A549 (cell line): ENCODE data around the gene BBLN. TPM values are rescaled to one million over a fixed set of nuclear protein-coding genes. Genes with fewer than 3 reads are reported as not detected.
A peak's percentile ranks its signal among the peaks of the same experiment; 100 is the strongest.

Source experiments
- ATAC-seq, 2 experiments: fragments of 200-7000 bp in 1 of 2; fragments of >200 bp in 1 of 2; cut with Nextera tagmentation in 1 of 2; cut with Tn5 transposase in 1 of 2; 3 replicates each; pipeline versions ENCODE4 v1.8.0 to v1.9.1; 2018 to 2020; ENCODE audit warnings: mild to moderate bottlenecking in 1 of 2, moderate library complexity in 1 of 2
- CTCF ChIA-PET: fragments of 300-600 bp; sonication (Branson Sonifier 250); formaldehyde crosslinking; extraction: SDS; loops from one replicate; lab custom pipeline; 2021; ENCODE audit warnings: antibody characterized with exemption, inconsistent platforms; lab: Yijun Ruan, JAX
- POLR2A ChIA-PET: fragments of 350-600 bp; formaldehyde crosslinking; extraction: SDS; loops from one replicate; lab custom pipeline; 2021; ENCODE audit warnings: antibody characterized with exemption, inconsistent platforms; lab: Yijun Ruan, JAX
- DNase-seq, 2 experiments: peaks; one replicate each; pipeline versions ENCODE4 v3.0.0 to v3.0.0-alpha.2; 2011 to 2016; ENCODE audit warnings: low read depth in 1 of 2, low spot score in 1 of 2
- FAIRE-seq: peaks from 2 replicates; lab custom pipeline; 2011; peaks lifted over from hg19 to GRCh38; lab: Jason Lieb, UNC
- H3K27ac ChIP-seq, 2 experiments: fragments of >200 bp; sonication (Bioruptor Twin); formaldehyde crosslinking; 3 replicates each; pipeline ENCODE4 v1.5.1; 2016 to 2017
- H3K4me1 ChIP-seq: fragments of >200 bp; sonication (Bioruptor Twin); formaldehyde crosslinking; 3 replicates; pipeline ENCODE4 v1.6.1; 2016
- H3K4me2 ChIP-seq: fragments of >200 bp; sonication (Bioruptor Twin); formaldehyde crosslinking; 3 replicates; pipeline ENCODE4 v1.6.1; 2016
- H3K4me3 ChIP-seq: fragments of >200 bp; sonication (Bioruptor Twin); formaldehyde crosslinking; 3 replicates; pipeline ENCODE4 v1.5.1; 2016
- H3K9me3 ChIP-seq: fragments of >200 bp; sonication (Bioruptor Twin); formaldehyde crosslinking; 3 replicates; pipeline ENCODE4 v1.6.1; 2016
- ATOH8 ChIP-seq: fragments of 250-450 bp; sonication (Bioruptor Pico); IDR thresholded peaks from 2 replicates; pipeline ENCODE4 v1.5.0; 2020; ENCODE audit warnings: low read depth, mild to moderate bottlenecking, moderate library complexity
- CBX2 ChIP-seq: fragments of 200-600 bp; sonication (generic); IDR thresholded peaks from 2 replicates; pipeline ENCODE4 v1.6.1; 2016; ENCODE audit warnings: low read depth, mild to moderate bottlenecking, borderline replicate concordance
- CTCF ChIP-seq: fragments of >200 bp; sonication (Bioruptor Twin); formaldehyde crosslinking; IDR thresholded peaks from 3 replicates; pipeline ENCODE4 v1.5.1; 2016
- E2F6 ChIP-seq: IDR thresholded peaks from 2 replicates; pipeline ENCODE4 v1.6.1; 2012; ENCODE audit warnings: low read depth, borderline replicate concordance
- EHF ChIP-seq: fragments of 250-450 bp; sonication (Bioruptor Pico); IDR thresholded peaks from 2 replicates; pipeline ENCODE4 v1.5.0; 2020; ENCODE audit warnings: mild to moderate bottlenecking
- FOSB ChIP-seq: fragments of 250-450 bp; sonication (Bioruptor Pico); IDR thresholded peaks from 2 replicates; pipeline ENCODE4 v1.5.0; 2020; ENCODE audit warnings: mild to moderate bottlenecking, moderate library complexity
- FOSL2 ChIP-seq, 2 experiments: fragments of 450-650 bp in 1 of 2; fragments of >200 bp in 1 of 2; sonication (Bioruptor Twin) in 1 of 2; formaldehyde crosslinking; IDR thresholded peaks; 2 replicates each; pipeline versions ENCODE4 v1.5.0 to v1.6.1; 2016 to 2020; ENCODE audit warnings: mild to moderate bottlenecking in 1 of 2, moderate library complexity in 1 of 2
- GATA3 ChIP-seq: IDR thresholded peaks from 2 replicates; pipeline ENCODE4 v1.6.1; 2012; ENCODE audit warnings: borderline replicate concordance
- HOXB13 ChIP-seq: fragments of 250-450 bp; sonication (Bioruptor Pico); IDR thresholded peaks from 2 replicates; pipeline ENCODE4 v1.5.0; 2020; ENCODE audit warnings: low read depth, mild to moderate bottlenecking, moderate library complexity
- HOXB5 ChIP-seq: fragments of 250-450 bp; sonication (Bioruptor Pico); IDR thresholded peaks from 2 replicates; pipeline ENCODE4 v1.5.0; 2020; ENCODE audit warnings: mild to moderate bottlenecking, moderate library complexity
- JUN ChIP-seq, 2 experiments: fragments of >200 bp; sonication (Bioruptor Twin); formaldehyde crosslinking; IDR thresholded peaks; 2 replicates in 1 of 2; 3 replicates in 1 of 2; pipeline ENCODE4 v1.6.1; 2016 to 2017
- KDM1A ChIP-seq: fragments of 200-600 bp; sonication (generic); IDR thresholded peaks from 2 replicates; pipeline ENCODE4 v1.6.1; 2016; ENCODE audit warnings: low read depth, mild to moderate bottlenecking
- MAFK ChIP-seq: fragments of 450-650 bp; IDR thresholded peaks from 2 replicates; pipeline ENCODE4 v1.6.1; 2014; ENCODE audit not compliant: partially characterized antibody
- POLR2A ChIP-seq: IDR thresholded peaks from 2 replicates; pipeline ENCODE4 v1.6.1; 2012; ENCODE audit warnings: mild to moderate bottlenecking, low read length
- POLR2AphosphoS2 ChIP-seq: conservative IDR thresholded peaks from 2 replicates; pipeline ENCODE4 v1.6.1; 2012; ENCODE audit warnings: low read length, improper control_type of control experiment, inconsistent platforms
- REST ChIP-seq: fragments of 200-600 bp; sonication (generic); IDR thresholded peaks from 2 replicates; pipeline ENCODE4 v1.6.1; 2016; ENCODE audit warnings: antibody characterized with exemption, mild to moderate bottlenecking, moderate library complexity
- TFCP2L1 ChIP-seq: fragments of 250-450 bp; sonication (Bioruptor Pico); IDR thresholded peaks from 2 replicates; pipeline ENCODE4 v1.5.0; 2021; ENCODE audit warnings: mild to moderate bottlenecking
- ZNF302 ChIP-seq: fragments of 250-450 bp; sonication (Bioruptor Pico); IDR thresholded peaks from 2 replicates; pipeline ENCODE4 v1.9.0; 2021; ENCODE audit warnings: inconsistent platforms, mild to moderate bottlenecking, moderate library complexity
- WGBS: methylation state at CpG from one replicate; pipeline ENCODE4 v1.1.6; 2017; ENCODE audit errors: missing lambda C conversion rate; 5-methylcytosine and 5-hydroxymethylcytosine counted together
- polyA plus RNA-seq, 4 experiments: library from polyadenylated mRNA; depleted of rRNA in 3 of 4; stranded (reverse); fragments of >200 nt; fragmentation: RNase III in 1 of 4; extraction: RNeasy Plus Mini Kit Qiagen cat#74134 plus additional on column Dnase treatment in 1 of 4; gene quantifications; 2 replicates in 3 of 4; 3 replicates in 1 of 4; pipeline ENCODE4 v1.2.3, GENCODE V29; 2011 to 2017

Gene BBLN
- polyA plus RNA-seq, 2 of the 4 experiments (the other 2 are of a cell fraction) = 23.8 to 28.1 TPM

GRCh38 chr9:128118472-128118857 is 41.6 kb upstream of the BBLN start:
- no peak overlapping the region for H3K27ac ChIP-seq
- POLR2A ChIA-PET = no interaction called here
- TF ChIP-seq POLR2A (no peak), EHF (no peak)
- TF ChIP-seq, all 56 proteins: peak for 0
- CTCF ChIA-PET = interaction anchor here (0.6 to 13.0 kb wide), 43 partner anchors 9 to 689 kb away, joined by 3 to 290 read pairs (median 7); partner anchors contain the start of genes BBLN, EEIG1, NAIF1 and PIP5KL1
- 0 out of 3 replicates have a peak, but pooled peaks cover 2% of the 10 kb centered on the region for H3K4me1 ChIP-seq
- WGBS = 81% methylated on average over 3 of the region's 3 CpGs
- FAIRE-seq = no peak
- no peak overlapping the region for H3K4me2 ChIP-seq
- H3K9me3 ChIP-seq = no peaks in the 10 kb centered on the region
- no peak overlapping the region for H3K4me3 ChIP-seq
- peak; percentile 4 to 6; a peak in 3 of 6 replicates for ATAC-seq
- DNase-seq = no peak

GRCh38 chr9:128118971-128119665 is 40.9 kb upstream of the BBLN start:
- Histone ChIP-seq H3K27ac (no peak overlapping the region), H3K4me2 (no peak overlapping the region)
- TF ChIP-seq JUN (IDR thresholded peaks at IDR 0.05) = 0 out of 5 replicates have a peak, but pooled peaks of 1 of the 2 experiments have one; percentile 18
- no peak for TF ChIP-seq CTCF
- TF ChIP-seq, all 56 proteins: peak for 1
- POLR2A ChIA-PET = interaction anchor here (1.0 kb wide), 1 partner anchor 9 kb away, joined by 3 read pairs; no protein-coding TSS in a partner anchor
- FAIRE-seq (no peak), ATAC-seq (peak in 1 of 2 experiments; percentile 10; a peak in 1 of 6 replicates), DNase-seq (no peak)
- 0 out of 3 replicates have a peak, but pooled peaks cover 2% of the 10 kb centered on the region for H3K4me1 ChIP-seq
- H3K9me3 ChIP-seq = no peaks in the 10 kb centered on the region
- 79% methylated on average over 14 of the region's 15 CpGs for WGBS
- CTCF ChIA-PET = interaction anchor here (0.8 to 1.5 kb wide), 4 partner anchors 13 to 175 kb away, joined by 3 to 4 read pairs (median 4); no protein-coding TSS in a partner anchor
- H3K4me3 ChIP-seq = no peak overlapping the region

GRCh38 chr9:128120061-128120740 is 39.9 kb upstream of the BBLN start:
- Histone ChIP-seq H3K4me2 (no peak overlapping the region), H3K4me1 (peaks cover 9% of the 10 kb centered on the region), H3K4me3 (no peak overlapping the region), H3K27ac (no peak overlapping the region), H3K9me3 (no peaks in the 10 kb centered on the region)
- ChIA-PET POLR2A (interaction anchor here (1.0 kb wide), 2 partner anchors 8 to 53 kb away, joined by 3 read pairs; partner anchors contain the start of genes NAIF1 and SLC25A25), CTCF (interaction anchor here (0.8 to 1.5 kb wide), 5 partner anchors 14 to 177 kb away, joined by 3 to 4 read pairs (median 4); no protein-coding TSS in a partner anchor)
- ATAC-seq (no peak), FAIRE-seq (no peak), DNase-seq (no peak)
- TF ChIP-seq KDM1A = no peak
- TF ChIP-seq TFCP2L1 (CRISPR knock-in tag) = no peak
- TF ChIP-seq GATA3 = no peak
- TF ChIP-seq POLR2AphosphoS2 = no peak
- no peak for TF ChIP-seq FOSB (CRISPR knock-in tag)
- no peak for TF ChIP-seq ATOH8 (CRISPR knock-in tag)
- 89% methylated on average over 14 of the region's 20 CpGs for WGBS

- ChIA-PET CTCF (interaction anchor here (1.2 to 1.5 kb wide), 3 partner anchors 22 to 28 kb away, joined by 3 to 4 read pairs (median 4); no protein-coding TSS in a partner anchor), POLR2A (interaction anchor here (1.0 kb wide), 1 partner anchor 54 kb away, joined by 3 read pairs; the partner anchor contains the start of genes NAIF1 and SLC25A25)
- H3K9me3 ChIP-seq = no peaks in the 10 kb centered on the region
- no peak overlapping the region for H3K27ac ChIP-seq
- H3K4me2 ChIP-seq = no peak overlapping the region
- H3K4me1 ChIP-seq = peaks cover 16% of the 10 kb centered on the region
- WGBS = 86% methylated on average over 29 of the region's 29 CpGs
- no peak for ATAC-seq
- no peak overlapping the region for H3K4me3 ChIP-seq
- DNase-seq = no peak
- no peak for FAIRE-seq
- no peak for TF ChIP-seq ZNF302
- no peak for TF ChIP-seq REST
- TF ChIP-seq MAFK = no peak
- no peak for TF ChIP-seq FOSB (CRISPR knock-in tag)
- no peak for TF ChIP-seq HOXB5 (CRISPR knock-in tag)
- TF ChIP-seq HOXB13 = no peak
- no peak for TF ChIP-seq FOSL2 (IDR thresholded peaks at IDR 0.05)
- no peak for TF ChIP-seq FOSL2 (CRISPR knock-in tag; IDR thresholded peaks at IDR 0.05)
- no peak for TF ChIP-seq E2F6
- TF ChIP-seq POLR2A = no peak
- TF ChIP-seq CBX2 = no peak
These were observed 39.2 kb upstream of the BBLN start for GRCh38 chr9:128120741-128121465.
